ENCODE data around the gene KRT71. TPM values are rescaled to one million over a fixed set of nuclear protein-coding genes. Genes with fewer than 3 reads are reported as not detected.

Gene KRT71
- total RNA-seq, 1 donor from 2014 or later: not detected

- DNase-seq: no peak
These were observed 57.6 kb downstream of the KRT71 start for GRCh38 chr12:52495389-52495788.

- DNase-seq: no peak
These were observed 58.4 kb downstream of the KRT71 start for GRCh38 chr12:52494518-52494917.

- no peak for DNase-seq
These were observed 58.8 kb downstream of the KRT71 start for GRCh38 chr12:52494100-52494499.

Other genes with a start within 250 kb of the KRT71 start
- not detected for gene KRT83, start 231.7 kb downstream of the KRT71 start, total RNA-seq
- gene KRT85, start 185.7 kb downstream of the KRT71 start, total RNA-seq: not detected
- not detected for gene KRT84, start 167.5 kb downstream of the KRT71 start, total RNA-seq
- not detected for gene KRT82, start 146.8 kb downstream of the KRT71 start, total RNA-seq
- not detected for gene KRT75, start 118.8 kb downstream of the KRT71 start, total RNA-seq
- gene KRT6B, start 101.0 kb downstream of the KRT71 start, total RNA-seq: 0.16 TPM
- not detected for gene KRT6C, start 79.3 kb downstream of the KRT71 start, total RNA-seq
- gene KRT6A, start 59.9 kb downstream of the KRT71 start, total RNA-seq: 0.62 TPM
- gene KRT5, start 32.8 kb downstream of the KRT71 start, total RNA-seq: 0.62 TPM
- gene KRT74, start 20.7 kb upstream of the KRT71 start, total RNA-seq: not detected
- gene KRT72, start 48.3 kb upstream of the KRT71 start, total RNA-seq: not detected
- not detected for gene KRT73, start 65.4 kb upstream of the KRT71 start, total RNA-seq
- not detected for gene KRT2, start 99.1 kb upstream of the KRT71 start, total RNA-seq
- gene KRT1, start 127.3 kb upstream of the KRT71 start, total RNA-seq: 0.16 TPM
- gene KRT77, start 150.4 kb upstream of the KRT71 start, total RNA-seq: not detected
- gene KRT76, start 224.2 kb upstream of the KRT71 start, total RNA-seq: not detected
- not detected for gene KRT3, start 243.0 kb upstream of the KRT71 start, total RNA-seq